Measurements from ENCODE around the gene DROSHA.

GRCh38 chr5:31579558-31579957, 47.7 kb upstream of the DROSHA start:
- TF ChIP-seq CTCF (IDR thresholded peaks at IDR 0.05; ENCODE audit: control extremely low read depth in 1 of 3, insufficient read depth in 1 of 3, low read depth in 1 of 3, low read length in 3 of 3): no peak
- no peak for TF ChIP-seq NRF1 (IDR thresholded peaks at IDR 0.05; ENCODE audit: low read depth, low read length)
- TF ChIP-seq SRF (IDR thresholded peaks at IDR 0.05; ENCODE audit: low read depth, low read length): no peak
- TF ChIP-seq POLR2AphosphoS5 (IDR thresholded peaks at IDR 0.05; ENCODE audit: low read depth, low read length): no peak
- no peak for TF ChIP-seq JUND (IDR thresholded peaks at IDR 0.05; ENCODE audit: low read length)
- TF ChIP-seq JUN (IDR thresholded peaks at IDR 0.05; ENCODE audit: low read depth, low read length): no peak
- TF ChIP-seq TAF1 (IDR thresholded peaks at IDR 0.05; ENCODE audit: low read depth, low read length): no peak
- TF ChIP-seq POLR2A (IDR thresholded peaks at IDR 0.05; ENCODE audit: control extremely low read depth in 1 of 2, low read depth in 2 of 2, low read length in 2 of 2): no peak
- TF ChIP-seq CHD2 (IDR thresholded peaks at IDR 0.05; ENCODE audit: low read length): no peak
- TF ChIP-seq SIN3A (conservative IDR thresholded peaks at IDR 0.05 in 1 of 2, IDR thresholded peaks at IDR 0.05 in 1 of 2; ENCODE audit: low read depth in 1 of 2, low read length in 2 of 2): no peak
- no peak for TF ChIP-seq RNF2 (IDR thresholded peaks at IDR 0.05; ENCODE audit: borderline replicate concordance, low read depth, low read length, missing control alignments, poor library complexity, severe bottlenecking)
- TF ChIP-seq SP2 (IDR thresholded peaks at IDR 0.05; ENCODE audit: low read length): no peak
- no peak for TF ChIP-seq YY1 (IDR thresholded peaks at IDR 0.05; ENCODE audit: low read depth, low read length)

All from H1 (cell line).